Iris pigment epithelial cell (primary cell): Measurements from ENCODE around the gene RBMS1.

Source experiments
- DNase-seq: peaks from one replicate; pipeline ENCODE4 v3.0.0-alpha.2; 2011; ENCODE audit warnings: low read depth

RBMS1 gene

GRCh38 chr2:160362018-160362417, 131.6 kb downstream of the RBMS1 start:
- no peak for DNase-seq

- no peak for DNase-seq
Measured at GRCh38 chr2:160360089-160360757, 133.4 kb downstream of the RBMS1 start.

GRCh38 chr2:160358046-160358445, 135.6 kb downstream of the RBMS1 start:
- DNase-seq = peak; percentile 79

GRCh38 chr2:160356485-160356884, 137.1 kb downstream of the RBMS1 start:
- DNase-seq = no peak

- DNase-seq = no peak
Measured at GRCh38 chr2:160355080-160355479, 138.5 kb downstream of the RBMS1 start.

GRCh38 chr2:160354677-160355076, 138.9 kb downstream of the RBMS1 start:
- DNase-seq = no peak

GRCh38 chr2:160353813-160354212, 139.8 kb downstream of the RBMS1 start:
- DNase-seq = no peak

- no peak for DNase-seq
Measured at GRCh38 chr2:160353166-160353565, 140.4 kb downstream of the RBMS1 start.

- peak; percentile 87 for DNase-seq
Measured at GRCh38 chr2:160352500-160352899, 141.1 kb downstream of the RBMS1 start.

- DNase-seq = peak; percentile 88
Measured at GRCh38 chr2:160351956-160352355, 141.7 kb downstream of the RBMS1 start.

- DNase-seq = no peak
Measured at GRCh38 chr2:160349306-160349705, 144.3 kb downstream of the RBMS1 start.

GRCh38 chr2:160347269-160347863, 146.2 kb downstream of the RBMS1 start:
- DNase-seq = peak; percentile 83

GRCh38 chr2:160345071-160345764, 148.4 kb downstream of the RBMS1 start:
- no peak for DNase-seq

- DNase-seq = no peak
Measured at GRCh38 chr2:160343404-160343803, 150.2 kb downstream of the RBMS1 start.

- DNase-seq = no peak
Measured at GRCh38 chr2:160339726-160340125, 153.9 kb downstream of the RBMS1 start.

GRCh38 chr2:160338901-160339685, 154.5 kb downstream of the RBMS1 start:
- DNase-seq = no peak

- DNase-seq = no peak
Measured at GRCh38 chr2:160337728-160338127, 155.9 kb downstream of the RBMS1 start.

GRCh38 chr2:160336635-160337034, 157.0 kb downstream of the RBMS1 start:
- no peak for DNase-seq

- DNase-seq = peak; percentile 70
Measured at GRCh38 chr2:160336105-160336504, 157.5 kb downstream of the RBMS1 start.

- DNase-seq = no peak
Measured at GRCh38 chr2:160335441-160335840, 158.2 kb downstream of the RBMS1 start.

GRCh38 chr2:160334028-160334741, 159.4 kb downstream of the RBMS1 start:
- peak; percentile 76 for DNase-seq
